DND-41 (cell line): ENCODE data around the gene RNF26.
"Not testable (repeated sequence)": the region's sequence is repeated elsewhere in the genome, so short reads cannot be mapped to it uniquely, and the experiment has no call there.

Experiments
- ATAC-seq: fragments of 200-7000 bp; cut with Tn5 transposase; 3 replicates; pipeline ENCODE4 v1.9.1; 2021; ENCODE audit warnings: low read depth; ENCODE audit not compliant: insufficient read depth
- DNase-seq: peaks from one replicate; pipeline ENCODE4 v3.0.0-alpha.2; 2020
- H2AFZ ChIP-seq: 2 replicates; pipeline ENCODE4 v1.6.0; 2012; ENCODE audit warnings: low read depth, low read length
- H3K27ac ChIP-seq: 2 replicates; pipeline ENCODE4 v1.5.1; 2012; ENCODE audit warnings: low read length, inconsistent platforms
- H3K27me3 ChIP-seq: fragments of 200-600 bp; sonication (generic); 2 replicates; pipeline ENCODE4 v1.6.0; 2012; ENCODE audit warnings: low read length, mild to moderate bottlenecking, inconsistent platforms; ENCODE audit not compliant: insufficient read depth, poor library complexity
- H3K36me3 ChIP-seq: 2 replicates; pipeline ENCODE4 v1.5.1; 2012; ENCODE audit warnings: low read length, inconsistent platforms; ENCODE audit not compliant: insufficient read depth
- H3K4me1 ChIP-seq: 2 replicates; pipeline ENCODE4 v1.5.1; 2012; ENCODE audit warnings: mild to moderate bottlenecking, low read length; ENCODE audit not compliant: insufficient read depth
- H3K4me2 ChIP-seq: 2 replicates; pipeline ENCODE4 v1.6.0; 2012; ENCODE audit warnings: mild to moderate bottlenecking, moderate library complexity, low read length, inconsistent platforms; ENCODE audit not compliant: insufficient read depth
- H3K4me3 ChIP-seq, 2 experiments: fragments of 200-600 bp in 1 of 2; shearing (Covaris generic) in 1 of 2; 2 replicates each; pipeline ENCODE4 v1.5.1; 2012 to 2016; ENCODE audit warnings: inconsistent platforms in 2 of 2, low read length in 2 of 2, mild to moderate bottlenecking in 2 of 2, low read depth in 1 of 2, moderate library complexity in 1 of 2
- H3K79me2 ChIP-seq: 2 replicates; pipeline ENCODE4 v1.6.0; 2012; ENCODE audit warnings: low read length, inconsistent platforms; ENCODE audit not compliant: insufficient read depth
- H3K9ac ChIP-seq: 2 replicates; pipeline ENCODE4 v1.6.0; 2012; ENCODE audit warnings: low read depth, mild to moderate bottlenecking, inconsistent platforms, low read length, moderate library complexity
- H3K9me3 ChIP-seq: 2 replicates; pipeline ENCODE4 v1.5.1; 2012; ENCODE audit warnings: low read length, moderate library complexity, mild to moderate bottlenecking, inconsistent platforms; ENCODE audit not compliant: insufficient read depth, severe bottlenecking
- H4K20me1 ChIP-seq: 2 replicates; pipeline ENCODE4 v1.6.0; 2012; ENCODE audit warnings: low read length; ENCODE audit not compliant: insufficient read depth
- EZH2 ChIP-seq: IDR thresholded peaks from 3 replicates; pipeline ENCODE4 v1.6.1; 2012; ENCODE audit warnings: borderline replicate concordance, low read depth, mild to moderate bottlenecking, moderate library complexity, low read length, inconsistent platforms; ENCODE audit not compliant: severe bottlenecking
- TF ChIP-seq, protein P1 (sequence below): IDR thresholded peaks from 2 replicates; pipeline ENCODE4 v1.5.1; 2012; ENCODE audit warnings: borderline replicate concordance, low read length, moderate library complexity, mild to moderate bottlenecking; ENCODE audit not compliant: poor library complexity, severe bottlenecking; ENCODE audit errors: extremely low read depth

The RNF26 gene

DNA sequence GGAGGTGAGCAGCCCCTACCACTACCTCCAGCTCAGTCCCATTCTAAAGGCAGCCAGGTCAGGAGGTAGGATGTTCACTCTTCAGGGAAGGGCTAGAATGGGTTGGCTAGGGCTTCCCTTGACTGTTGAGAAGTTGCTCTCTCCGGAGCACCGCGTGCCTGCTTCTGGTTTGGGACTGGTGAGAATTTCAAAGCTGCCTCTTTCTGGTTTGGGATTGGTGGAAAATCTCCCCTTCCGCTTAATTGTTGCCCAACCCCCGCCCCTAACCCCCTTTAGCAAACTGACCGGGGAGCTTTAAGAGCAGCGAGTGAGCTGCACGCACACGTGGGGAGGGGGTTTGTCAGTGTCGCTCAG lies 46.5 kb downstream of the RNF26 start:
- H2AFZ ChIP-seq = peak overlapping the region; percentile 60
- no peak for TF ChIP-seq EZH2
- TF ChIP-seq, protein P1, sequence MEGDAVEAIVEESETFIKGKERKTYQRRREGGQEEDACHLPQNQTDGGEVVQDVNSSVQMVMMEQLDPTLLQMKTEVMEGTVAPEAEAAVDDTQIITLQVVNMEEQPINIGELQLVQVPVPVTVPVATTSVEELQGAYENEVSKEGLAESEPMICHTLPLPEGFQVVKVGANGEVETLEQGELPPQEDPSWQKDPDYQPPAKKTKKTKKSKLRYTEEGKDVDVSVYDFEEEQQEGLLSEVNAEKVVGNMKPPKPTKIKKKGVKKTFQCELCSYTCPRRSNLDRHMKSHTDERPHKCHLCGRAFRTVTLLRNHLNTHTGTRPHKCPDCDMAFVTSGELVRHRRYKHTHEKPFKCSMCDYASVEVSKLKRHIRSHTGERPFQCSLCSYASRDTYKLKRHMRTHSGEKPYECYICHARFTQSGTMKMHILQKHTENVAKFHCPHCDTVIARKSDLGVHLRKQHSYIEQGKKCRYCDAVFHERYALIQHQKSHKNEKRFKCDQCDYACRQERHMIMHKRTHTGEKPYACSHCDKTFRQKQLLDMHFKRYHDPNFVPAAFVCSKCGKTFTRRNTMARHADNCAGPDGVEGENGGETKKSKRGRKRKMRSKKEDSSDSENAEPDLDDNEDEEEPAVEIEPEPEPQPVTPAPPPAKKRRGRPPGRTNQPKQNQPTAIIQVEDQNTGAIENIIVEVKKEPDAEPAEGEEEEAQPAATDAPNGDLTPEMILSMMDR = no peak
- H3K9me3 ChIP-seq = no peaks in the 10 kb centered on the region
- no peaks in the 10 kb centered on the region for H3K36me3 ChIP-seq
- peak overlapping the region; percentile 45; the same call in 1 of the 2 replicates for H3K9ac ChIP-seq
- peaks cover 19% of the 10 kb centered on the region for H3K4me1 ChIP-seq
- H4K20me1 ChIP-seq = no peaks in the 10 kb centered on the region
- H3K27ac ChIP-seq = no peak overlapping the region
- DNase-seq (no peak), ATAC-seq (no peak)
- H3K79me2 ChIP-seq = no peaks in the 10 kb centered on the region
- H3K4me2 ChIP-seq = peak overlapping the region; percentile 88
- peak overlapping the region in 1 of 2 experiments; percentile 57; a peak in 2 of 4 replicates for H3K4me3 ChIP-seq
- H3K27me3 ChIP-seq = peaks cover 19% of the 10 kb centered on the region

DNA sequence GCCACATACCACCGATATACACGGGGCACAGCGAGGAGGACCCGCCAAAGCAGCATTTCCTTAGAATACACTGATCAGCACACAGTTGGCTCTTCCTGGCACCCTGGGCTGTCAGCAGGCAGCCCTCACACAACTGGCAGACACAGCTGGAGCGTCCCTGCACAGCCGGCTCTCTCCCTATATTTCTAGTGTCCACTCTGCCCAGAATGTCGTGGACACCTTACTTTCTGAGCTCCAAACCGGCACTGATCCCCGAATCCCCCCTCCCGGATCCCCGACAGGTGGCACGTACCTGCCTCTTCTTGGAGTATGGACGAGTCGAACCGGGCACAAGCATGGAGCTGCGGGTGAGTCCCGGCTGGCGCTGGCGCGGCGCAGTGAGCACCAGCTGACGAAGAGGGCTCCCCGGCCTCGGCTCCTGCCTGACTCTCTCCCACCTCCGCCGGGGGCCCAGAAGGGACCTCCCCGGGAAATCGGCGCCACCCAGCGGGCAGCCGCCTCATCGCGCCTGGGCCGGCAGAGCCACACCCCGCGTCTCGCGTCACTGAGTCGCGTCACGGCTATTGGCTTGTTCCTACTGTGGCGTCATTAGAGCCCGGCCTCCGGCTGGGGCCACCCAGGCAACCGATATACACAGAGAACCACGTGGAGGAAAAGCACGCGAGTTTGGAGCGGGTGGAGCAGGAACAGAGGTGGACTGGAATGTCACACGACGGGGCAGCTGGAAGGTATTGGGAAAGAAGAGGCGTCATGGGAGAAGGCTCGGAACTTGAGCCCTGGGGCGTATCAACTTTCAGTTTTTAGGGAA lies 47.1 kb downstream of the RNF26 start, which contains the start of gene USP2:
Gene USP2 (minus strand): TSS at position 510 of the 808 bp plus-strand sequence. CDS start 8,210 bp downstream, outside the sequence.
- Histone ChIP-seq H3K4me1 (peaks cover 19% of the 10 kb centered on the region), H3K4me2 (peak within 1 kb of the TSS; percentile 88), H3K9ac (peak within 1 kb of the TSS; percentile 45; the same call in 1 of the 2 replicates), H3K79me2 (no peaks in the 10 kb centered on the region), H3K27me3 (peaks cover 19% of the 10 kb centered on the region), H4K20me1 (no peaks in the 10 kb centered on the region), H3K36me3 (no peaks in the 10 kb centered on the region), H3K9me3 (no peaks in the 10 kb centered on the region), H3K27ac (no peak within 1 kb of the TSS), H2AFZ (peak within 1 kb of the TSS; percentile 70), H3K4me3 (peak within 1 kb of the TSS in 1 of 2 experiments; percentile 57; a peak in 2 of 4 replicates)
- DNase-seq (peak; percentile 94), ATAC-seq (peak; percentile 99)
- TF ChIP-seq, protein P1 = peak; percentile 96
- TF ChIP-seq EZH2 = peak; percentile 71

DNA sequence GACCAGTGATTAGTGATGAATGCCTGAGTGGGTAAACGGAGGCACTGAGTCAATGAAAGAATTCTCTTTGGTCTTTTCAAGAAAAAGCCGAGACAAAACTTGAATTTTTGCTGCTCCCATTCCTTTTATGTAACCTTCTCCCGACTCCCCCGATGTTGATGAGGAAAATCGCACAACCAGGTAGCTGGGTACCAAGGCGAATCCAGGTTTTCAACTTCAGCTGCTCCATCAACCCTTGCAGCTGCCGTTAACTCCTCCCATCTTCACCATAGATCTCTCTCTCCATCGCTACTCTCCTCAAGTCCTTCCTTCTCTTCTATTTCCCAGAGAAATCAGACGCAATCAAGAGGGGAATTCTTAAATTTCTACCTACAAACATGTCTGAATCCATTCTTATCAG lies 47.8 kb downstream of the RNF26 start:
- peak overlapping the region; percentile 70; the same call in 1 of the 2 replicates for H2AFZ ChIP-seq
- no peaks in the 10 kb centered on the region for H3K36me3 ChIP-seq
- H3K9ac ChIP-seq = no peak overlapping the region
- H3K79me2 ChIP-seq = no peaks in the 10 kb centered on the region
- peak overlapping the region; percentile 88 for H3K4me2 ChIP-seq
- H3K27ac ChIP-seq = no peak overlapping the region
- peak overlapping the region in 1 of 2 experiments; percentile 57; a peak in 2 of 4 replicates for H3K4me3 ChIP-seq
- DNase-seq (no peak), ATAC-seq (no peak)
- H3K27me3 ChIP-seq = peaks cover 19% of the 10 kb centered on the region
- peaks cover 19% of the 10 kb centered on the region for H3K4me1 ChIP-seq
- H3K9me3 ChIP-seq = no peaks in the 10 kb centered on the region
- no peaks in the 10 kb centered on the region for H4K20me1 ChIP-seq
- TF ChIP-seq EZH2 = no peak
- TF ChIP-seq, protein P1 = no peak

DNA sequence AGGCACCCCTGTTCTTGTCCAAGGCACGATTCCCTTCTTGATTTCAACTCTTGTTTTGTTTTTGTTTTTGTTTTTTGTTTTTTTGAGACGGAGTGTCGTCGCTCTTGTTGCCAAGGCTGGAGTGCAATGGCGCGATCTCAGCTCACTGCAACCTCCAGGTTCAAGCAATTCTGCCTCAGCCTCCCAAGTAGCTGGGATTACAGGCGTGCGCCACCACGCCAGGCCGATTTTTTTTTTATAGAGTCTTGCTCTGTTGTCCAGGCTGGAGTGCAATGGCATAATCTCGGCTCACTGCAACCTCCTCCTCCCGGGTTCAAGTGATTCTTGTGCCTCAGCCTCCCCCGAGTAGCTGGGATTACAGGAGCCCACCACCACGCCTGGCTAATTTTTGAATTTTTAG lies 48.2 kb downstream of the RNF26 start:
- H3K9ac ChIP-seq = not testable (repeated sequence)

More for the DNA sequence above, 48.2 kb downstream of the RNF26 start:
- peaks cover 19% of the 10 kb centered on the region for H3K27me3 ChIP-seq
- not testable (repeated sequence) for H3K4me2 ChIP-seq, H3K9me3 ChIP-seq, H3K27ac ChIP-seq, DNase-seq, H2AFZ ChIP-seq, H4K20me1 ChIP-seq, ATAC-seq, H3K79me2 ChIP-seq, H3K4me3 ChIP-seq, H3K36me3 ChIP-seq
- peaks cover 19% of the 10 kb centered on the region for H3K4me1 ChIP-seq
